Activated T-cell treated with anti-CD3 and anti-CD28 coated beads for 1 hour (primary cell): ENCODE data around the gene ZSCAN5B.

ENCODE experiments used
- DNase-seq: peaks from one replicate; pipeline ENCODE4 v3.0.0-alpha.2; 2020; ENCODE audit warnings: low read depth

The ZSCAN5B gene

DNA sequence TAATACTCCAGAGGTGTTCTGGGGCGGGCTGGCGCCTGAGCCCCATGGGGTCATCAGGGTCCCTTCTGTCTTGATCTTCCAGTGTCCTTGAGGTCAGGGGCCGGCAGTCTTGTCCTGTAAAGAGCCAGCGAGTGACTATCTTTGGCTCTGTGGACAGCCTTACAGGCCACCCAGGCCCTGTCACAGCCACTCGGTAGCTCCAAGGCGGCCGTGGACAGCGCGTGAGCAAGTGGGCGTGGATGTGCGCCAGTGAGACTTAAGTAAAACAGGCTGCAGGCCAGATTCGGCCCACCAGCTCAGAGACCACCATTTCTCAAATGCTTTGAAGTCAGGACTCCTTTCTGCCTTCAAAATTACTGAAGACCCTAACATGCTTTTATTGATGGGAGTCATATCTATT is 52.8 kb downstream of the ZSCAN5B start:
- no peak for DNase-seq

DNA sequence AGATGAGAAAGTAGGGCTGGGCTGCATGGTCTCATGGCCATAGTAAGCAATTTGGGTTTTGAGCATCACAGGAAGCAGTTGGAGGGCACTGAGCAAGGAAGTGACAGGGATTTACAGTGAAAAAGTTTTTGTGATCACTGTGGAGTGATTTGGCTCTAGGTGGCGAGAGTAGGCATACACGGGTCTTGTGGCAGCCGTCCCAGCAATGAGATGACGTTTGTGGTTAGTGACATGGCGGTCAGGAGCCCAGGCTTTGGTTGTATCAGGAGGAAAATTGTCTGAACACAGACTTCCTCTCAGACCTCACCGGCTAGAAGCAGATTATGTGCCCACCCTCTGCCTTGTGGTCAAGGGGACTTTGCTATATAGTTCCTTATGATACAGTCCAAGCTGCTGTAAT is 53.2 kb downstream of the ZSCAN5B start:
- DNase-seq = no peak

DNA sequence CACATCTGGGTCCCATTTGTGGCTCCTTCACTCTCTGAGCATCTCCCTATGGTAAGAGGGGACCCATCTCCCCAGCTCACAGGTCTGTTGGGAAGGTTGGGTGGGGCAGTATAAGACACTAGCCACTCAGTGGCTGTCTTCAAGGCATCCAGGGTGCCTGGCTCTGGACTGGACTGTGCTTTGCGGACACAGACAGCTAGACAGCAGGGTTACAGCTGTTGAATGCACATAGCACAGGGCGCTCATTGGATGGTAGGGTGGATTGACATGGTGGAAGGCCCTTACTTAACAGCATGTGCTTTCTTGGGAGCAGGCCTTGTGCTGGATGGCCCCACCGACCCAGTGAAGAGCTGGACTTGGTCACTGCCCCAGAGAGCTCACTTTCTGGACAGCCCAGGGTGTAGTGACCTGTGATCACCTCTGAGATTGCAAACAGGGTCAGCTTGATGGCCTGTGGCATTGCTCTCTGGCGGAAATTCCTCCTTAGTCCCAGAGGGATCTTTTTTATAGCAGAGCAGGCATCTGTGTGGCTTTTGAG is 54.6 kb downstream of the ZSCAN5B start:
- no peak for DNase-seq

GRCh38 chr19:56142087-56142787 is 55.3 kb downstream of the ZSCAN5B start:
- no peak for DNase-seq

DNA sequence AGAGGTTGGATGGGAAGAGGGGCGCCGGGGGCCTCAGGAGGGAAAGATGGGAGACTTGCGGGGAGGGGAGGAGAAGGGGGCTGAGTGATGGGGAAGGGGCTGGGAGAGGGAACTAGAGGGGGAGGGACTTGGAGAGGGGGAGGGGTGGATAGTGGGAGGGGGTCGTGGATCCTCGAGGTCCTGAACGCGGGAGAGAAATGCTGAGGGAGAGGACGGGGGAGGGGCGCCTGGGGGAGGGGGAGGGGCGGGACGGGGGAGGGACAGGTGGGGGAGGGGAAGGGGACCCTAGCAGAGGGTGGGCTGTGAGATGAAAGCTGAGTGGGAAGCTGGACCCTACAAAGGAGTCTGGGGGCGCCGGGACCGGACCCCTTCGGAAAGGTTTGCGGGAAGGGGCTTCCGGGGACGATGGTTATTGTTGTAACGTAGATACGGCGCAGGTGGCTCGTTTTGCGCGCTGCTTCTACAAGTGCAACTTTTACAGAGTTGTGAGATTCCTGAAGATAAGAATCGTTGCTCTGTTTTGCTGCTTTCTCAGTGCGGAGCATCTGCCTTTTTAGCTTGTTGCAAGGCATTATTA is 56.1 kb downstream of the ZSCAN5B start:
- peak; percentile 22 for DNase-seq

- peak; percentile 98 for DNase-seq
Measured at GRCh38 chr19:56140583-56141416, 56.8 kb downstream of the ZSCAN5B start, which contains the start of gene ZNF444. TSS of gene ZNF444 (plus strand) at chr19:56141287. CDS start at chr19:56146912, 5,625 bp downstream.

DNA sequence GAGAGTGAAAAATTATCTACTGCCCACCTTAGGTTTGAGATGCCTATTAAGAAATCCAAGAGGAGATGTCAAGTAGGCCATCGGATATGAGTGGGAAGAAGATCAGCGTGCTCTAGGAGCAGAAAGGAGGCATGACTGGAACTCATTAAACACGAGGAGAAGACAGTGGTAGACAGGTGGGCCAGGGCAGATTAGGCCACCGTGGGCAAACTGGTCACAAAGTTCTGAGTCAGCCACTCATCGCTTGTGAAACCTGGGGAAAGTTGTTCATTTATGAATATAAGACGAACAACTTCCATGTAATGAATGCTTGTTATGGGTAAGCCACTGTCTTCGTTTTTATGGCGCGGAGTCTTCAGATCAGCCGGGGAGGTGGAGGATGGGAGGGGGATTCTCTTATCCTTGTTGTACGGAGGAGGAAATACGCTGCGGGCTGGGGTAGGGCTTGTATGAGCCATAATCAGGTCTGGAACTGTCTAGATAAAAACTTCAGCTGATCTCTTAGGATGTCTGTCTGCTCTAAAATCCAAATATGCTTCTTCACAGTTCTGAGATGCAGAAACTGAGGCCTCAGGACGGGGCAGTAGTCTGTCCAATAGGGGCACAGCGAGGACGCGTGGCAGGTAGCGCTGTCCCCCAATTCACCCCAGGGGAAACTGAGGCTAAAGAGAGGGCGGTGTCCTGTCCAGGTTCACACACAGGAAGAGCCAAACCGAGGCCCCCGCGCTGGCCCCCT is 57.6 kb downstream of the ZSCAN5B start:
- no peak for DNase-seq
